AG20443 (cell line): Measurements from ENCODE around the gene UBAC1.
"Not testable (repeated sequence)": the region's sequence is repeated elsewhere in the genome, so short reads cannot be mapped to it uniquely, and the experiment has no call there.

Experiments used
- DNase-seq: peaks from one replicate; pipeline ENCODE4 v3.0.0; 2012; ENCODE audit warnings: low spot score, mixed read lengths

The UBAC1 gene

GRCh38 chr9:135901826-135902225 lies 59.3 kb downstream of the UBAC1 start:
- no peak for DNase-seq

GRCh38 chr9:135901031-135901758 lies 60.0 kb downstream of the UBAC1 start:
- no peak for DNase-seq

GRCh38 chr9:135898634-135899407 lies 62.4 kb downstream of the UBAC1 start:
- DNase-seq, result peak; percentile 52

- DNase-seq, result no peak
Measured at GRCh38 chr9:135896626-135897025, 64.5 kb downstream of the UBAC1 start.

GRCh38 chr9:135896205-135896604 lies 65.0 kb downstream of the UBAC1 start:
- DNase-seq, result no peak

GRCh38 chr9:135895202-135895848 lies 65.8 kb downstream of the UBAC1 start:
- DNase-seq, result no peak

GRCh38 chr9:135893104-135893503 lies 68.1 kb downstream of the UBAC1 start:
- no peak for DNase-seq

- DNase-seq, result not testable (repeated sequence)
Measured at GRCh38 chr9:135892327-135892726, 68.8 kb downstream of the UBAC1 start.

- DNase-seq, result no peak
Measured at GRCh38 chr9:135891027-135891631, 70.0 kb downstream of the UBAC1 start.

- no peak for DNase-seq
Measured at GRCh38 chr9:135890190-135891026, 70.8 kb downstream of the UBAC1 start.

- DNase-seq, result no peak
Measured at GRCh38 chr9:135889564-135890189, 71.5 kb downstream of the UBAC1 start.

GRCh38 chr9:135888766-135889394 lies 72.3 kb downstream of the UBAC1 start:
- DNase-seq, result no peak

GRCh38 chr9:135888126-135888765 lies 72.9 kb downstream of the UBAC1 start:
- no peak for DNase-seq

GRCh38 chr9:135887585-135888050 lies 73.6 kb downstream of the UBAC1 start:
- no peak for DNase-seq

- no peak for DNase-seq
Measured at GRCh38 chr9:135887021-135887507, 74.1 kb downstream of the UBAC1 start.

GRCh38 chr9:135886147-135886981 lies 74.8 kb downstream of the UBAC1 start:
- no peak for DNase-seq

GRCh38 chr9:135885100-135885853 lies 75.9 kb downstream of the UBAC1 start:
- peak; percentile 47 for DNase-seq
